WTC11 (cell line): ENCODE results near the gene AP3D1.

Experiments
- JUN ChIP-seq: sonication (generic); formaldehyde crosslinking; IDR thresholded peaks from 2 replicates; pipeline ENCODE4 v1.8.0; 2023; ENCODE audit warnings: mild to moderate bottlenecking, missing genetic modification reagents
- MXD4 ChIP-seq: fragments of 250-450 bp; sonication (Bioruptor Pico); IDR thresholded peaks from 2 replicates; pipeline ENCODE4 v1.8.0; 2021; ENCODE audit warnings: mild to moderate bottlenecking, moderate library complexity, borderline replicate concordance
- TEAD4 ChIP-seq: sonication (generic); formaldehyde crosslinking; IDR thresholded peaks from 2 replicates; pipeline ENCODE4 v1.8.0; 2022; ENCODE audit warnings: mild to moderate bottlenecking, missing genetic modification reagents
- ZNF263 ChIP-seq: sonication (generic); formaldehyde crosslinking; IDR thresholded peaks from 2 replicates; pipeline ENCODE4 v1.8.1; 2022; ENCODE audit warnings: low read depth, mild to moderate bottlenecking, moderate library complexity, missing genetic modification reagents
- TF ChIP-seq, protein P1 (sequence below): sonication (generic); formaldehyde crosslinking; IDR thresholded peaks from 2 replicates; pipeline ENCODE4 v1.8.0; 2023; ENCODE audit warnings: mild to moderate bottlenecking, missing genetic modification reagents
- TF ChIP-seq, protein P2 (sequence below): fragments of 200-600 bp; IDR thresholded peaks from 2 replicates; pipeline ENCODE4 v1.8.0; 2022; ENCODE audit warnings: antibody characterized with exemption
- TF ChIP-seq, protein P3 (sequence below): sonication (generic); formaldehyde crosslinking; IDR thresholded peaks from 2 replicates; pipeline ENCODE4 v1.8.0; 2022; ENCODE audit warnings: mild to moderate bottlenecking, missing genetic modification reagents
- TF ChIP-seq, protein P4 (sequence below): fragments of 250-450 bp; sonication (Bioruptor Pico); conservative IDR thresholded peaks from 2 replicates; pipeline ENCODE4 v1.9.0; 2021; ENCODE audit warnings: mild to moderate bottlenecking
- TF ChIP-seq, protein P5 (sequence below): sonication (generic); formaldehyde crosslinking; IDR thresholded peaks from 2 replicates; pipeline ENCODE4 v1.8.1; 2023; ENCODE audit warnings: mild to moderate bottlenecking, moderate library complexity, missing genetic modification reagents
- TF ChIP-seq, protein P6 (sequence below): sonication (generic); formaldehyde crosslinking; IDR thresholded peaks from 2 replicates; pipeline ENCODE4 v1.8.0; 2022; ENCODE audit warnings: mild to moderate bottlenecking, missing genetic modification reagents

DNA sequence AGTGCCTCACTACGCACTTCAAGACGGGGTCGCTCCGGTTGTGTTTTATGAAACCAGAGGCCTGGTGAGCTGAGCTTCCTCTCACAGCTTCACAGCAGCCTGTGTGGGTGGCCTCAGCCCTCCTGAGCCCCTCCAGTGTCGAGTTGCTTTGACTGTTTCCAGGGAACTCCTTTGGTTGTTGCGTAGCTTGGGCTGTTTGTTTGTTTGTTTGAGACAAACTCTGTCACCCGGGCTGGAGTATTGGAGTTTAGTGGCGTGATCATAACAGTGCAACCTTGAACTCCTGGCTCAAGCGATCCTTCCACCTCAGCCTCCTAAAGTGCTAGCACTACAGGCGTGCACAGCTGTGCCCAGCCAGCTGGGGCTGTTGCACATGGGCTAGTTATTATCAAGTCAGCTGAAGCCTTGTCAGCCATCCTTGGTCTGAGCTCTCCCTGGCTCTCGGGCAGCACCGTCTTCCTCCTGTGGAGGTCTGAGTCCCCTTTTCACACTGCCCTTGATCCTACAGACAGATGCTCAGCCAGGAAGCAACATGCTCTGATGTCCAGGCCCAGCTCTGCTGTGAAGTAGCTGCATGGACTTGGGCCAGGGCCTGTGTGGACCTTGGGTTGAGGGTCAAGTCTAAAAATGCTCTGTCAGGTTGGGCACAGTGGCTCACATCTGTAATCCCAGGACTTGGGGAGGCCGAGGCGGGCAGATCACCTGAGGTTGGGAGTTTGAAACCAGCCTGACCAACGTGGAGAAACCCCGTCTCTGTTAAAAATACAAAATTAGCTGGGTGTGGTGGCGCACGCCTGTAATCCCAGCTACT is 22.6 kb upstream of the AP3D1 start:
- TF ChIP-seq, protein P1, sequence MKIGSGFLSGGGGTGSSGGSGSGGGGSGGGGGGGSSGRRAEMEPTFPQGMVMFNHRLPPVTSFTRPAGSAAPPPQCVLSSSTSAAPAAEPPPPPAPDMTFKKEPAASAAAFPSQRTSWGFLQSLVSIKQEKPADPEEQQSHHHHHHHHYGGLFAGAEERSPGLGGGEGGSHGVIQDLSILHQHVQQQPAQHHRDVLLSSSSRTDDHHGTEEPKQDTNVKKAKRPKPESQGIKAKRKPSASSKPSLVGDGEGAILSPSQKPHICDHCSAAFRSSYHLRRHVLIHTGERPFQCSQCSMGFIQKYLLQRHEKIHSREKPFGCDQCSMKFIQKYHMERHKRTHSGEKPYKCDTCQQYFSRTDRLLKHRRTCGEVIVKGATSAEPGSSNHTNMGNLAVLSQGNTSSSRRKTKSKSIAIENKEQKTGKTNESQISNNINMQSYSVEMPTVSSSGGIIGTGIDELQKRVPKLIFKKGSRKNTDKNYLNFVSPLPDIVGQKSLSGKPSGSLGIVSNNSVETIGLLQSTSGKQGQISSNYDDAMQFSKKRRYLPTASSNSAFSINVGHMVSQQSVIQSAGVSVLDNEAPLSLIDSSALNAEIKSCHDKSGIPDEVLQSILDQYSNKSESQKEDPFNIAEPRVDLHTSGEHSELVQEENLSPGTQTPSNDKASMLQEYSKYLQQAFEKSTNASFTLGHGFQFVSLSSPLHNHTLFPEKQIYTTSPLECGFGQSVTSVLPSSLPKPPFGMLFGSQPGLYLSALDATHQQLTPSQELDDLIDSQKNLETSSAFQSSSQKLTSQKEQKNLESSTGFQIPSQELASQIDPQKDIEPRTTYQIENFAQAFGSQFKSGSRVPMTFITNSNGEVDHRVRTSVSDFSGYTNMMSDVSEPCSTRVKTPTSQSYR (CRISPR knock-in tag): no peak
- TF ChIP-seq, protein P2, sequence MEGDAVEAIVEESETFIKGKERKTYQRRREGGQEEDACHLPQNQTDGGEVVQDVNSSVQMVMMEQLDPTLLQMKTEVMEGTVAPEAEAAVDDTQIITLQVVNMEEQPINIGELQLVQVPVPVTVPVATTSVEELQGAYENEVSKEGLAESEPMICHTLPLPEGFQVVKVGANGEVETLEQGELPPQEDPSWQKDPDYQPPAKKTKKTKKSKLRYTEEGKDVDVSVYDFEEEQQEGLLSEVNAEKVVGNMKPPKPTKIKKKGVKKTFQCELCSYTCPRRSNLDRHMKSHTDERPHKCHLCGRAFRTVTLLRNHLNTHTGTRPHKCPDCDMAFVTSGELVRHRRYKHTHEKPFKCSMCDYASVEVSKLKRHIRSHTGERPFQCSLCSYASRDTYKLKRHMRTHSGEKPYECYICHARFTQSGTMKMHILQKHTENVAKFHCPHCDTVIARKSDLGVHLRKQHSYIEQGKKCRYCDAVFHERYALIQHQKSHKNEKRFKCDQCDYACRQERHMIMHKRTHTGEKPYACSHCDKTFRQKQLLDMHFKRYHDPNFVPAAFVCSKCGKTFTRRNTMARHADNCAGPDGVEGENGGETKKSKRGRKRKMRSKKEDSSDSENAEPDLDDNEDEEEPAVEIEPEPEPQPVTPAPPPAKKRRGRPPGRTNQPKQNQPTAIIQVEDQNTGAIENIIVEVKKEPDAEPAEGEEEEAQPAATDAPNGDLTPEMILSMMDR: no peak
- TF ChIP-seq, protein P3, sequence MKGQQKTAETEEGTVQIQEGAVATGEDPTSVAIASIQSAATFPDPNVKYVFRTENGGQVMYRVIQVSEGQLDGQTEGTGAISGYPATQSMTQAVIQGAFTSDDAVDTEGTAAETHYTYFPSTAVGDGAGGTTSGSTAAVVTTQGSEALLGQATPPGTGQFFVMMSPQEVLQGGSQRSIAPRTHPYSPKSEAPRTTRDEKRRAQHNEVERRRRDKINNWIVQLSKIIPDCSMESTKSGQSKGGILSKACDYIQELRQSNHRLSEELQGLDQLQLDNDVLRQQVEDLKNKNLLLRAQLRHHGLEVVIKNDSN (CRISPR knock-in tag): no peak
- TF ChIP-seq, protein P4, sequence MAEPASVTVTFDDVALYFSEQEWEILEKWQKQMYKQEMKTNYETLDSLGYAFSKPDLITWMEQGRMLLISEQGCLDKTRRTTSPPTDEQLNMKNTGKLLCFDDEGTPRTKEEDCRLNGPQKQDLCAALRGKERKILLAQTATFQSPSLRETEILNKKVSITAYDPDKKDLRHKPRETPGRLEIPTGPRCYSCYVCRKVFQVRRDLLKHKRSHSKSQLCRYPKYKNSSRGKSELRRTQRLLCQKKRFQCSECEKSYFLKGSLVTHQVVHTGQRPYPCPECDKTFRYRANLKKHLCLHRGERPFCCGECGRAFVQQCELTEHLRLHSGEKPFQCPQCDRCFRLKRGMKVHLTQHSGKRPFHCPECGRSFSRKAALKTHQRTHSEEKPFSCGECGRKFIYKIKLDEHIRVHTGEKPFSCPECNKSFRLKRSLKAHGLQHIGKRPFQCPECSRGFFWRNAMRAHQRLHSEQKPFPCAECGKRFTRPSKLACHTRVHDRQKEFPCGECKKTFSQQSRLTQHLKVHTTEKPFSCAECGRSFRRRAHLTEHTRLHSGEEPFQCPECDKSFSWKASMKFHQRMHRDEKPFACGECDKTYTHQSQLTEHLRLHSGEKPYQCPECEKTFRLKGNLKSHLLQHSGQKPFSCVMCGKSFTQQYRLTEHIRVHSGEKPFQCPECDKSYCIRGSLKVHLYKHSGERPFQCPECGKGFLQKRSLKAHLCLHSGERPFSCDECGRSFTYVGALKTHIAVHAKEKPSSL (CRISPR knock-in tag): no peak
- TF ChIP-seq TEAD4 (CRISPR knock-in tag): no peak
- TF ChIP-seq, protein P5, sequence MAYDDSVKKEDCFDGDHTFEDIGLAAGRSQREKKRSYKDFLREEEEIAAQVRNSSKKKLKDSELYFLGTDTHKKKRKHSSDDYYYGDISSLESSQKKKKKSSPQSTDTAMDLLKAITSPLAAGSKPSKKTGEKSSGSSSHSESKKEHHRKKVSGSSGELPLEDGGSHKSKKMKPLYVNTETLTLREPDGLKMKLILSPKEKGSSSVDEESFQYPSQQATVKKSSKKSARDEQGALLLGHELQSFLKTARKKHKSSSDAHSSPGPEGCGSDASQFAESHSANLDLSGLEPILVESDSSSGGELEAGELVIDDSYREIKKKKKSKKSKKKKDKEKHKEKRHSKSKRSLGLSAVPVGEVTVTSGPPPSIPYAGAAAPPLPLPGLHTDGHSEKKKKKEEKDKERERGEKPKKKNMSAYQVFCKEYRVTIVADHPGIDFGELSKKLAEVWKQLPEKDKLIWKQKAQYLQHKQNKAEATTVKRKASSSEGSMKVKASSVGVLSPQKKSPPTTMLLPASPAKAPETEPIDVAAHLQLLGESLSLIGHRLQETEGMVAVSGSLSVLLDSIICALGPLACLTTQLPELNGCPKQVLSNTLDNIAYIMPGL: no peak
- TF ChIP-seq, protein P6, sequence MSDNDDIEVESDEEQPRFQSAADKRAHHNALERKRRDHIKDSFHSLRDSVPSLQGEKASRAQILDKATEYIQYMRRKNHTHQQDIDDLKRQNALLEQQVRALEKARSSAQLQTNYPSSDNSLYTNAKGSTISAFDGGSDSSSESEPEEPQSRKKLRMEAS (CRISPR knock-in tag): no peak
- TF ChIP-seq MXD4: no peak
- no peak for TF ChIP-seq JUN (CRISPR knock-in tag)
- TF ChIP-seq ZNF263 (CRISPR knock-in tag): no peak
